Stimulated activated CD4-positive, alpha-beta T cell treated with anti-CD3 and anti-CD28 coated beads, Interleukin-4, amount 100 ng/mL, for 1 hour (primary cell): ENCODE results near the gene ATP1B3.
"Not testable (repeated sequence)": the region's sequence is repeated elsewhere in the genome, so short reads cannot be mapped to it uniquely, and the experiment has no call there.

ENCODE experiments used
- DNase-seq: peaks from one replicate; pipeline ENCODE4 v3.0.0-alpha.2; 2020

Gene ATP1B3

DNA sequence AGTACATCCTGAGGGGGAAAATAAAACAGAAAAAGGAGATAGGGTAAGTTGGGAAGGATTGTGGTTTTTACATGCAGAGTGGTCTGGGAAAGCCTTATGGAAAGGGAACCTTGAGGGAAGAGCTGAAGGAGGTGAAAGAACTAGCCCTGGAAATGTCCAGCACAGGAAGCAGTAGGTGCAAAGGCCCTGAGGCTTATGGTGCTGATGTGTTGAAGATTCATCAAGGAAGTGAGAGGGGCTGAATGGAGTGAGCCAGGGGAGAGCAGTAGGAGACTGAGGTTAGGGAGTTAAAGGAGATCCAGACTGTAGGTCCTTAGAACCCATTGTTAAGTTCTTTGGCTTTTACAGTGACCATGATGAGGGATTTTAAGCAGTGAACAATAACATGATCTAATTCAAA is 33.0 kb downstream of the ATP1B3 start:
- DNase-seq: no peak

- DNase-seq: not testable (repeated sequence)
Observed at GRCh38 chr3:141909986-141910385, 33.5 kb downstream of the ATP1B3 start.

DNA sequence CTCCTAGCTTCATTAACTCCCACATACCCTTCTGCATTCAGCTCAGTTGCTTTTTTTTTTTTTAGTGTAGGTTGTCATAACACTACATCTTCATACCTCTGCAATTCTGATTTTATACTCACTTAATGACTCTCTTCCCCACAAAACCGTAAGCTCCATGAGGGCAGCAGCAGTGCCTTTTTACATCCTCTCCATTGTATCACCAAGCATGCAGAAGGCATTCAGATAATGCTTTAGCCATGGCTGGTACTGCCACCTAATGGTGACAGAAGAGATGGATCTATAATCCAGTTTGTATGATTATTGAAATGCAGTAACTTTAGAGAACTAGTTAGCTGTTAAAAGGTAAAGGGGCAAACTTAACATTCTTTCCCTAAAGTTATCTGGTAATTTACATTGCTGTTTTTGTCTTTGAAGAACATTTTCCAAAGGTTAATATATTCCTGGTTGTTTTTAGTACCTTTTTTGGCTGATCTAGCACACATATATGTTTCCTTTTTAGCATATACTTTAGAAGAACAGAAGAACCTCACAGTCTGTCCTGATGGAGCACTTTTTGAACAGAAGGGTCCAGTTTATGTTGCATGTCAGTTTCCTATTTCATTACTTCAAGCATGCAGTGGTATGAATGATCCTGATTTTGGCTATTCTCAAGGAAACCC is 36.8 kb downstream of the ATP1B3 start:
- peak; percentile 15 for DNase-seq

GRCh38 chr3:141914311-141914710 is 37.9 kb downstream of the ATP1B3 start:
- no peak for DNase-seq

GRCh38 chr3:141915016-141915415 is 38.6 kb downstream of the ATP1B3 start:
- DNase-seq: no peak

DNA sequence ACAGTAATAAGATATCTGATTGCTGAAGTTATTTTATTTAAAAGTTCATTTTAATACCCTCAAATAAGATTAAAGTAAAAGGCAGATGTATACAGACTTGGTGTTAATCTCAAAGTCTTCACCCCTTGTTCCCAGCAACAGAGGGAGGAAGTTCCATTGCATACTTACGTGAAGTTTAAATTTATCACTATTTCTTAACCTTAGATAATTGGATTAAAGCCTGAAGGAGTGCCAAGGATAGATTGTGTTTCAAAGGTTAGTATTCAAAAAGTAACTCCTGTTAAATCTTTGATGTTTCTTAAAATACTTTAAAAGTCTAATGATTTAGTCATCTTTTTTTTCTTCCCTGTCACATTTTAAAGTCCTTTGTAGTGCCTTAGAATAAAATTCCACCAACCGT is 39.3 kb downstream of the ATP1B3 start:
- DNase-seq: no peak

DNA sequence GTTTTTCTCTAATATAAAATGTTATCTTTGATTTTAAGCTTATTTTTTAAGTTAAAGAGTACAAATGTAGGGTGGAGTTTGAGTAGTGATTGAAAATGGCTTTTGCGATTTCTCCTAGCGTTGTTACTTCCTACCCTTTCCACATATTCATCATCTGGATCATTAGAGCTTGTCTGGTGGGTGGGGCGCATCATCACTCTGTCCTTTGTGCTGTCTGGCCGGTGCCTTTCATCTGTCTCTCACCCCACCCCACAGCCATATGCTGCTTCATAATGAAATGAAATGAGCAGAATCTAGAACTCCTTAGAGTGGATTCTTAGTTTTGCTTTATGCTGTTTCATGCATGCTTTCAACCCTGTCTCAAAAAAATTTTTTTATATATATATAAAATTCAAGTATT is 44.3 kb downstream of the ATP1B3 start:
- DNase-seq: no peak

DNA sequence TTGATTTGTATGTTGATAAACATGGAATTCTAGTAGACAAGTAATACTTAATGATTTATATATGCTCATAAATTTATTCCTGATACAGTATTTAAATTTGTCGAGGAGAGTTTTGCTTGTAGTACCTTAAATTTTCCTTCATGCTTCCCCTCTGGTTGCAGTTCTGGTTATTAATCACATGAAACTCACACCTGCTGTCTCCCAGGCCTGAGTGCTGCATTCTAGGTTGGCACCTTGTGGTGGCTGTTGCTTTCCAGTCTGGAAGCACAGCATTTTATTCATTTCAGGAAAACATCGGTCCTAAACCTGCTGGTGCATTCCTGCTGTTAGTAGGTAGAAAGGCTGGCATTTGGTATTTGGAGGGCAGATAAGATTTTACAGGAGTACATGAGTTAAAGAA is 44.9 kb downstream of the ATP1B3 start:
- DNase-seq: no peak

GRCh38 chr3:141925677-141926076 is 49.2 kb downstream of the ATP1B3 start:
- DNase-seq: not testable (repeated sequence)

DNA sequence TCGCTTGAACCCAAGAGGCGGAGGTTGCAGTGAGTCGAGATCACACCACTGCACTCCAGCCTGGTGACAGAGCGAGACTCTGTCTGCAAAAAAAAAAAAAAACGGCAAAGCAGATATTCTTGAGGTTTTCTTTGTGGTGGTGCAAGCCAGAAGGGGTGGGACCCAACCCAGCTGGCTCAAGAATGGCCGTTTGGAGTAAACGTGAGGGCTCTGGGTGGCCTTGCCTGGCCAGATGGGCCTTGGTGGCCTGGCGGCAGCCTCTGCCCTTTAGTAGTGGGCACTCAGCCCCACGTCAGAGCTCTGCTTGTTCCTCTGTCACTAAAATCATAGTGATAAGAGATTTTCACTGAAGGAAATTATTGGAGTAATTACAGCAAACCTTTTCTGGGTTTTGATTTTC is 50.5 kb downstream of the ATP1B3 start:
- no peak for DNase-seq

- DNase-seq: no peak
Observed at GRCh38 chr3:141928631-141929270, 52.3 kb downstream of the ATP1B3 start.

GRCh38 chr3:141929341-141929995 is 53.0 kb downstream of the ATP1B3 start:
- no peak for DNase-seq

GRCh38 chr3:141930801-141931200 is 54.4 kb downstream of the ATP1B3 start:
- no peak for DNase-seq

DNA sequence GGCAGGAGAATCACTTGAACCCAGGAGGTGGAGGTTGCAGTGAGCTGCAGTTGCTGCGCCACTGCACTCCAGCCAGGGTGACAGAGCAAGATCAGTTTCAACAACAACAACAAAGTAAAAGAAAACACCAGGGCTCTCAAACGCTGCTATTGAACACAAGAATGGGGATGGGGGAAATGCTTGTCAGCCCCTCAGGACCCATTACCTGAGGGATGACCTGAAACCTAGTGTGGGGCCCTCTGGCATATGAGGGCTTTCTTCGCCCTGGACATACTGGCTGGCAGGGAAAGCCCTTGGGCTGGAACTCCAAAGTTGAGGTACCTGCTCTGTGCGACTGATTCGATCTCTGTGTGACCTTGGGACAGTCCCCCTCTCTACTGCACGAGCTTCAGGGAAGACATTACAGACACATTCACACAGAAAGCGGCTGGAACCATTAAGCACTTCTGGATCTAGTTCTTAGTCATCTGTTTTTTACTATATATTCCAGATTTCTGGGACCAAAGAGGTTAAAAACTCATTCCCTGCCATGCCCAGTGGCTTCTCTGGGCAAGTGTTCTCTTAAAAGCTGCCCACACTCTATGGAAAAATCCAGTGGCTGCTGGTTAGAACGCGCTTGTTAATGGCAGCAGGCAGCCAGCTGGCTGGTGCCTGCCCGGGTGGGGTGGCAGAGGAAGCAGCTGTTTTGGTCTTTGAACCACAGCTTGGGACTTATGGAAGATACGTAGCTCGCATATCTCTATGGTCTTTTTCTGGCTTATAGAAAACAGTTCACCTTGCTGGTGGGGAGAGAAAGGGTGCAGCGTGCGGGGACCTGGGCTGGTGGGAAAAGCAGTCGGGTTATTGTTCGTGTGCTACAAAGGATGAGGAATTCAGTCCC is 57.2 kb downstream of the ATP1B3 start:
- no peak for DNase-seq

DNA sequence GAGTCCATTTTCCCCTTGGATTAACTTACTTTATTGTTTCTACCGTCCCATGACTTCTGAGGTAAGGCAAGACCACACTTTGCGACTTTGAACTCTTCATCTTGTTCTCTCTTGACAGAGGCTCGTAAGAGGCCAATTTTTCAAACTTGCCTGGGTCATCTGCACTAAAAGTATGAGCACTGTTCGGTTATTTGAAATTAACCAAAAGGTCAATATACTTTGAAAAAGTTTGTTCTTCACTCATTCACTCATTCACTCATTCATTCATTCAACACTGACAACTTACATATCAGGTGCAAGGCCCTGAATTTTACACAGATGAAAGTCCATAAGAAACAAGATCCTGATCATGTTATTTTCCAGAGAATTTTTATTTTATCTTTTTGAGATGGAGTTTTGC is 57.9 kb downstream of the ATP1B3 start:
- DNase-seq: no peak

DNA sequence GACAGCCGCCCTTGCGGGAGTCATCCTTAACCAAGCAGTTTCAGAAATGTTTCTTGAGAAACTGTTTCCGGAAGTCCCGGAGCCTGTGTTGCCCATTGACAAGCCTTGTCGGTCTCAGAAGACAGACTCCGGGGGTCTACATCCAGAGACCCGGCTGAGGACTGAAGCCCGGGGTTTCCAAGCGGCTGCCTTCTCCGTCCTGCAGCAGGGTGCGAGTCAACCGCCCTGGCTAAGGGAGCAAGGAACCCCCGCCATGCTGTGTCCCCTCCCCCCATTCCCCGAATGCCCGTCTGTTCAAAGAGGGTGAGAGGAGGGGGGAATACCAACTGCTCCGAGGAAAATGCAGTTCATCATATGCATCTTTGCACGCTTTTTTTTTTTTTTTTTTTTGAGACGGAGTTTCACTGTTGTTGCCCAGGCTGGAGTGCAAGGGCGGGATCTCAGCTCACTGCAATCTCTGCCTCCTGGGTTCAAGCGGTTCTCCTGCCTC is 61.6 kb downstream of the ATP1B3 start:
- DNase-seq: no peak

GRCh38 chr3:141939759-141940158 is 63.3 kb downstream of the ATP1B3 start:
- no peak for DNase-seq

DNA sequence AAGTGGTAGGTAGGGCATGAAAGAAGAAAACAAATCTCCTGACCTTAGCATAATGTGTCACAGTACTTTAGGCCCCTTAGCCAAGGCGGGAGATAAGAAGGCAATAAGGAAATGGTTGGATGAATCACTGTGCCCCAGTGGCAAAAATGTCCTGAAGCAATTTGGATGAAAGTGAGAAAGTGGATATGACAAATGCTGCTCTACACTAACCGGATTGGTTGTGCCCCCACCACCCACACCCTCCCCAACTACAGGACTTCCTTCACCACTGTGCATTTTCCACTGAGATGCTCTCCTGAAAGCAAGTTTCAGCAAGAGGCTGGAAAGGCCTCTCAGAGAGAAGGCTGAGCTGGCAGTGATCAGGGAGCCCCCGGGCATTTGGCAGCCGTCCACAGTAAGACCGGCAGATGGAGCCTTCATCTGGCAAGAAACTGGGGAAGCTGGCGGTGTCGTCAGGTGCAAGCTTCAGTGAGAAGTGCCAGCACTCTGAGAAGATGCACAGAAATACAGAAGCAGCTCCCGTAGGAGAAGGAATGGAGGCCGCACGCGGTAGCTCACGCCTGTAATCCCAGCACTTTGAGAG is 63.8 kb downstream of the ATP1B3 start:
- DNase-seq: no peak

DNA sequence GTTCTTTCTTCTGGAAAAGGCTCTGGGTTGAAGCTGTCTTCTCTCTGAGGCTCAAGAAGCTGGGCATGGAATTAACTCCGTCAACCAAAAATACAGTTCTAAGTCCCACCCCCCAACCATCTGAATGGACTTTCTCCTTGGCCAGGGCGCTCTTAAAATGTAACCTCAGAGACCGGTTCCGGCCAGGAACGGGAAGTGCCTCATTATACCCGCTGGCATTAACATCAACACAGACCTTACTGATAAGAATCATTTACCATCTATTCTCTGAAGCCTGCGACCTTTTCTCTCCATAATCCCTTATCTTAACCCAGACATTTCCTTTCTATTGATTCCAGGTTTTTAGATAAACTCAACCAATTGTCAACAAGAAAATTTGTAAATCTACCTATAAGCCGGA is 64.7 kb downstream of the ATP1B3 start:
- DNase-seq: no peak

- DNase-seq: no peak
Observed at GRCh38 chr3:141942006-141942405, 65.6 kb downstream of the ATP1B3 start.

- DNase-seq: no peak
Observed at GRCh38 chr3:141945726-141946485, 69.5 kb downstream of the ATP1B3 start.

DNA sequence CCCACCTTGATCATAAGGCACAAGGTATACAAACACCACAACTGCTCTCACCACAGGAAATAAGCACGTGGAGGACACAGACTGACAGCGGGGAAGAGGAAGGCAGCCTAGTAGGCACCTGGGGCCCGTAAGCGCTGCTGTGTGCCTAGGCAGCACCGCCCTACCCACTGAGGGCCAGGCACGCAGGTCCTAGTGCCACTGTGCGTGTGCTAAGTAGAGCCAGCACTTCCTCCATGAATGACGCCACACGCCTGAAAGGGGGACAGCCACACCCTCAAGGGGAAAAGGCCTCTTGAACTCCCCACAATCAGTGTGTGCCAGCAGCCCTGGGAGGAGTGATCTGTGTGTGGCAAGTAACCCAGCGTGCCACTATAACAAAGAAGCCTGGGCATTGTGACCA is 73.0 kb downstream of the ATP1B3 start:
- DNase-seq: no peak
